ENCODE results near the gene CSNK1A1L.

CSNK1A1L gene

GRCh38 chr13:37143911-37144310 lies 38.4 kb upstream of the CSNK1A1L start:
- no peaks in the 10 kb centered on the region for H3K27me3 ChIP-seq (ENCODE audit: low read depth, low read length)
- H4K20me1 ChIP-seq (ENCODE audit: insufficient read depth, low read length), result no peaks in the 10 kb centered on the region
- H3K9me3 ChIP-seq (ENCODE audit: insufficient read depth, low read length), result no peaks in the 10 kb centered on the region

GRCh38 chr13:37142877-37143276 lies 37.4 kb upstream of the CSNK1A1L start:
- TF ChIP-seq, protein P1, sequence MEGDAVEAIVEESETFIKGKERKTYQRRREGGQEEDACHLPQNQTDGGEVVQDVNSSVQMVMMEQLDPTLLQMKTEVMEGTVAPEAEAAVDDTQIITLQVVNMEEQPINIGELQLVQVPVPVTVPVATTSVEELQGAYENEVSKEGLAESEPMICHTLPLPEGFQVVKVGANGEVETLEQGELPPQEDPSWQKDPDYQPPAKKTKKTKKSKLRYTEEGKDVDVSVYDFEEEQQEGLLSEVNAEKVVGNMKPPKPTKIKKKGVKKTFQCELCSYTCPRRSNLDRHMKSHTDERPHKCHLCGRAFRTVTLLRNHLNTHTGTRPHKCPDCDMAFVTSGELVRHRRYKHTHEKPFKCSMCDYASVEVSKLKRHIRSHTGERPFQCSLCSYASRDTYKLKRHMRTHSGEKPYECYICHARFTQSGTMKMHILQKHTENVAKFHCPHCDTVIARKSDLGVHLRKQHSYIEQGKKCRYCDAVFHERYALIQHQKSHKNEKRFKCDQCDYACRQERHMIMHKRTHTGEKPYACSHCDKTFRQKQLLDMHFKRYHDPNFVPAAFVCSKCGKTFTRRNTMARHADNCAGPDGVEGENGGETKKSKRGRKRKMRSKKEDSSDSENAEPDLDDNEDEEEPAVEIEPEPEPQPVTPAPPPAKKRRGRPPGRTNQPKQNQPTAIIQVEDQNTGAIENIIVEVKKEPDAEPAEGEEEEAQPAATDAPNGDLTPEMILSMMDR (IDR thresholded peaks at IDR 0.05; ENCODE audit: low read depth, low read length), result no peak
- TF ChIP-seq EZH2phosphoT487 (IDR thresholded peaks at IDR 0.05; ENCODE audit: low read depth), result no peak
- Histone ChIP-seq H3K4me3 (ENCODE audit: low read length) (no peak overlapping the region), H3K9me3 (ENCODE audit: insufficient read depth, low read length) (no peaks in the 10 kb centered on the region), H3K4me1 (ENCODE audit: low read length) (no peaks in the 10 kb centered on the region), H3K9ac (ENCODE audit: low read length) (no peak overlapping the region), H4K20me1 (ENCODE audit: insufficient read depth, low read length) (no peaks in the 10 kb centered on the region), H3K27me3 (ENCODE audit: low read depth, low read length) (no peaks in the 10 kb centered on the region), H3K27ac (ENCODE audit: low read length) (no peak overlapping the region), H3K36me3 (replicated peaks; ENCODE audit: low read depth, low read length) (no peaks in the 10 kb centered on the region), H3K4me2 (ENCODE audit: low read length) (no peak overlapping the region), H2AFZ (ENCODE audit: low read depth, low read length) (no peak overlapping the region), H3K79me2 (ENCODE audit: low read length) (no peaks in the 10 kb centered on the region)

More at GRCh38 chr13:37143911-37144310, 38.4 kb upstream of the CSNK1A1L start:
- H3K9ac ChIP-seq (ENCODE audit: low read length), result no peak overlapping the region
- H3K4me3 ChIP-seq (ENCODE audit: low read length), result no peak overlapping the region
- H3K79me2 ChIP-seq (ENCODE audit: low read length), result no peaks in the 10 kb centered on the region
- no peak overlapping the region for H3K4me2 ChIP-seq (ENCODE audit: low read length)
- TF ChIP-seq, protein P1 (IDR thresholded peaks at IDR 0.05; ENCODE audit: low read depth, low read length), result no peak
- no peak for TF ChIP-seq EZH2phosphoT487 (IDR thresholded peaks at IDR 0.05; ENCODE audit: low read depth)
- no peaks in the 10 kb centered on the region for H3K36me3 ChIP-seq (replicated peaks; ENCODE audit: low read depth, low read length)
- H3K4me1 ChIP-seq (ENCODE audit: low read length), result no peaks in the 10 kb centered on the region
- no peak overlapping the region for H3K27ac ChIP-seq (ENCODE audit: low read length)
- no peak overlapping the region for H2AFZ ChIP-seq (ENCODE audit: low read depth, low read length)

DNA sequence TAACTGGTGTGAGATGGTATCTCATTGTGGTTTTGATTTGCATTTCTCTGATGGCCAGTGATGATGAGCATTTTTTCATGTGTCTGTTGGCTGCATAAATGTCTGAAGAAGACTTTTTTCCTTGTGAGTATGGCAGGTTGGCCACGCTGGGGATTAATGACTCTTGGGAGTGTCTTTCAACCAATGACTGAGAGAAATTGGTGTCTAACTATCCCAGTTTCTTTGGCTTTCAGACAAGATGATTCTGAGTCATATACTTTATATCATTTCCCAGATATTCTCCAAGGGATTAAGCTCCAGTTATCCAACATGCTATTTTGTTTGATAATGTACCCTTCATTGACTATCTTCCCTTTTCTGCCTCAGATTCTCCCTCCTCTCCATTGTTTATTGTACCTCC lies 35.5 kb upstream of the CSNK1A1L start:
- Histone ChIP-seq H3K36me3 (replicated peaks; ENCODE audit: low read depth, low read length) (no peaks in the 10 kb centered on the region), H2AFZ (ENCODE audit: low read depth, low read length) (no peak overlapping the region), H3K4me1 (ENCODE audit: low read length) (no peaks in the 10 kb centered on the region), H3K27ac (ENCODE audit: low read length) (no peak overlapping the region), H3K4me2 (ENCODE audit: low read length) (no peak overlapping the region), H4K20me1 (ENCODE audit: insufficient read depth, low read length) (no peaks in the 10 kb centered on the region), H3K79me2 (ENCODE audit: low read length) (no peaks in the 10 kb centered on the region), H3K9me3 (ENCODE audit: insufficient read depth, low read length) (no peaks in the 10 kb centered on the region), H3K27me3 (ENCODE audit: low read depth, low read length) (no peaks in the 10 kb centered on the region), H3K4me3 (ENCODE audit: low read length) (no peak overlapping the region), H3K9ac (ENCODE audit: low read length) (no peak overlapping the region)
- no peak for TF ChIP-seq EZH2phosphoT487 (IDR thresholded peaks at IDR 0.05; ENCODE audit: low read depth)
- TF ChIP-seq, protein P1 (IDR thresholded peaks at IDR 0.05; ENCODE audit: low read depth, low read length), result no peak

DNA sequence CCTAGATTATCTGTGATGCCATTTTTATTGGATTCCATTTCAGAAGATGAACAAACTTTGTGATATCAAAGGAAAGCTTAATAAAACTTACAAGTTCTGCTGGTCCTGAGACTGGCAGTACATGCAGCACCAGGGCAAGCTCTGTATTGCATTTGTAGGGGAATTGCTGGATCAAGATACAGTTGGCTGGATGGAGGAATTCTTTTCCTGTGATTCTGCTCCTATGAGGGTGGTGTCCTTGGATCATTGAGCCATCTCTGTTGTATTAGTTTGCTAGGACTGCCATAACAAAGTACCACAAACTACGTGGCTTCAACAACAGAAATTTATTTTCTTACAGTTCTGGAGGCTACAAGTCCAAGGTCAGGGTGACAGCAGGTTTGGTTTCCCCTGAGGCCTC lies 33.9 kb upstream of the CSNK1A1L start:
- H2AFZ ChIP-seq (ENCODE audit: low read depth, low read length), result no peak overlapping the region

More for the DNA sequence above, 33.9 kb upstream of the CSNK1A1L start:
- Histone ChIP-seq H3K9me3 (ENCODE audit: insufficient read depth, low read length) (no peaks in the 10 kb centered on the region), H3K27me3 (ENCODE audit: low read depth, low read length) (no peaks in the 10 kb centered on the region), H3K4me2 (ENCODE audit: low read length) (no peak overlapping the region), H3K27ac (ENCODE audit: low read length) (no peak overlapping the region), H3K4me3 (ENCODE audit: low read length) (no peak overlapping the region), H3K79me2 (ENCODE audit: low read length) (no peaks in the 10 kb centered on the region), H4K20me1 (ENCODE audit: insufficient read depth, low read length) (no peaks in the 10 kb centered on the region), H3K4me1 (ENCODE audit: low read length) (no peaks in the 10 kb centered on the region), H3K36me3 (replicated peaks; ENCODE audit: low read depth, low read length) (no peaks in the 10 kb centered on the region), H3K9ac (ENCODE audit: low read length) (no peak overlapping the region)
- no peak for TF ChIP-seq EZH2phosphoT487 (IDR thresholded peaks at IDR 0.05; ENCODE audit: low read depth)
- TF ChIP-seq, protein P1 (IDR thresholded peaks at IDR 0.05; ENCODE audit: low read depth, low read length), result no peak

Data from OCI-LY3 (cell line).